ENCODE measurements around the gene COL5A2.

GRCh38 chr2:189150033-189150432 lies 29.5 kb downstream of the COL5A2 start:
- TF ChIP-seq, protein P1, sequence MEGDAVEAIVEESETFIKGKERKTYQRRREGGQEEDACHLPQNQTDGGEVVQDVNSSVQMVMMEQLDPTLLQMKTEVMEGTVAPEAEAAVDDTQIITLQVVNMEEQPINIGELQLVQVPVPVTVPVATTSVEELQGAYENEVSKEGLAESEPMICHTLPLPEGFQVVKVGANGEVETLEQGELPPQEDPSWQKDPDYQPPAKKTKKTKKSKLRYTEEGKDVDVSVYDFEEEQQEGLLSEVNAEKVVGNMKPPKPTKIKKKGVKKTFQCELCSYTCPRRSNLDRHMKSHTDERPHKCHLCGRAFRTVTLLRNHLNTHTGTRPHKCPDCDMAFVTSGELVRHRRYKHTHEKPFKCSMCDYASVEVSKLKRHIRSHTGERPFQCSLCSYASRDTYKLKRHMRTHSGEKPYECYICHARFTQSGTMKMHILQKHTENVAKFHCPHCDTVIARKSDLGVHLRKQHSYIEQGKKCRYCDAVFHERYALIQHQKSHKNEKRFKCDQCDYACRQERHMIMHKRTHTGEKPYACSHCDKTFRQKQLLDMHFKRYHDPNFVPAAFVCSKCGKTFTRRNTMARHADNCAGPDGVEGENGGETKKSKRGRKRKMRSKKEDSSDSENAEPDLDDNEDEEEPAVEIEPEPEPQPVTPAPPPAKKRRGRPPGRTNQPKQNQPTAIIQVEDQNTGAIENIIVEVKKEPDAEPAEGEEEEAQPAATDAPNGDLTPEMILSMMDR (IDR thresholded peaks at IDR 0.05 in 2 of 3, conservative IDR thresholded peaks at IDR 0.05 in 1 of 3; ENCODE audit: insufficient read depth in 2 of 3, low read depth in 1 of 3, low read length in 3 of 3): no peak
- TF ChIP-seq RFX1 (IDR thresholded peaks at IDR 0.05) (no peak), ZNF77 (CRISPR knock-in tag; IDR thresholded peaks at IDR 0.05) (no peak), ZNF830 (CRISPR knock-in tag; IDR thresholded peaks at IDR 0.05) (no peak), ZNF175 (CRISPR knock-in tag; IDR thresholded peaks at IDR 0.05; ENCODE audit: low read depth) (no peak), ZFP36 (IDR thresholded peaks at IDR 0.05; ENCODE audit: low read depth, low read length, partially characterized antibody) (no peak), BDP1 (IDR thresholded peaks at IDR 0.05; ENCODE audit: insufficient read depth, insufficient read length) (no peak), E2F4 (CRISPR knock-in tag; IDR thresholded peaks at IDR 0.05; ENCODE audit: low read depth) (no peak), EZH2 (IDR thresholded peaks at IDR 0.05; ENCODE audit: borderline replicate concordance, low read depth, low read length) (no peak), SMC3 (conservative IDR thresholded peaks at IDR 0.05; ENCODE audit: insufficient read depth, low read depth, low read length) (no peak)
- TF ChIP-seq, protein P2, sequence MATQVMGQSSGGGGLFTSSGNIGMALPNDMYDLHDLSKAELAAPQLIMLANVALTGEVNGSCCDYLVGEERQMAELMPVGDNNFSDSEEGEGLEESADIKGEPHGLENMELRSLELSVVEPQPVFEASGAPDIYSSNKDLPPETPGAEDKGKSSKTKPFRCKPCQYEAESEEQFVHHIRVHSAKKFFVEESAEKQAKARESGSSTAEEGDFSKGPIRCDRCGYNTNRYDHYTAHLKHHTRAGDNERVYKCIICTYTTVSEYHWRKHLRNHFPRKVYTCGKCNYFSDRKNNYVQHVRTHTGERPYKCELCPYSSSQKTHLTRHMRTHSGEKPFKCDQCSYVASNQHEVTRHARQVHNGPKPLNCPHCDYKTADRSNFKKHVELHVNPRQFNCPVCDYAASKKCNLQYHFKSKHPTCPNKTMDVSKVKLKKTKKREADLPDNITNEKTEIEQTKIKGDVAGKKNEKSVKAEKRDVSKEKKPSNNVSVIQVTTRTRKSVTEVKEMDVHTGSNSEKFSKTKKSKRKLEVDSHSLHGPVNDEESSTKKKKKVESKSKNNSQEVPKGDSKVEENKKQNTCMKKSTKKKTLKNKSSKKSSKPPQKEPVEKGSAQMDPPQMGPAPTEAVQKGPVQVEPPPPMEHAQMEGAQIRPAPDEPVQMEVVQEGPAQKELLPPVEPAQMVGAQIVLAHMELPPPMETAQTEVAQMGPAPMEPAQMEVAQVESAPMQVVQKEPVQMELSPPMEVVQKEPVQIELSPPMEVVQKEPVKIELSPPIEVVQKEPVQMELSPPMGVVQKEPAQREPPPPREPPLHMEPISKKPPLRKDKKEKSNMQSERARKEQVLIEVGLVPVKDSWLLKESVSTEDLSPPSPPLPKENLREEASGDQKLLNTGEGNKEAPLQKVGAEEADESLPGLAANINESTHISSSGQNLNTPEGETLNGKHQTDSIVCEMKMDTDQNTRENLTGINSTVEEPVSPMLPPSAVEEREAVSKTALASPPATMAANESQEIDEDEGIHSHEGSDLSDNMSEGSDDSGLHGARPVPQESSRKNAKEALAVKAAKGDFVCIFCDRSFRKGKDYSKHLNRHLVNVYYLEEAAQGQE (IDR thresholded peaks at IDR 0.05; ENCODE audit: borderline replicate concordance): no peak
- TF ChIP-seq, protein P2 (CRISPR knock-in tag; IDR thresholded peaks at IDR 0.05; ENCODE audit: low read depth): no peak
